HG03097 (cell line): ENCODE measurements around the gene RNF31.
"Not testable (repeated sequence)": the region's sequence is repeated elsewhere in the genome, so short reads cannot be mapped to it uniquely, and the experiment has no call there.

Experiments
- ATAC-seq: cut with Tn5 transposase; IDR thresholded peaks from one replicate; pipeline ENCODE4 v1.9.1; 2021; ENCODE audit not compliant: unreplicated experiment, low FRiP score

The RNF31 gene

DNA sequence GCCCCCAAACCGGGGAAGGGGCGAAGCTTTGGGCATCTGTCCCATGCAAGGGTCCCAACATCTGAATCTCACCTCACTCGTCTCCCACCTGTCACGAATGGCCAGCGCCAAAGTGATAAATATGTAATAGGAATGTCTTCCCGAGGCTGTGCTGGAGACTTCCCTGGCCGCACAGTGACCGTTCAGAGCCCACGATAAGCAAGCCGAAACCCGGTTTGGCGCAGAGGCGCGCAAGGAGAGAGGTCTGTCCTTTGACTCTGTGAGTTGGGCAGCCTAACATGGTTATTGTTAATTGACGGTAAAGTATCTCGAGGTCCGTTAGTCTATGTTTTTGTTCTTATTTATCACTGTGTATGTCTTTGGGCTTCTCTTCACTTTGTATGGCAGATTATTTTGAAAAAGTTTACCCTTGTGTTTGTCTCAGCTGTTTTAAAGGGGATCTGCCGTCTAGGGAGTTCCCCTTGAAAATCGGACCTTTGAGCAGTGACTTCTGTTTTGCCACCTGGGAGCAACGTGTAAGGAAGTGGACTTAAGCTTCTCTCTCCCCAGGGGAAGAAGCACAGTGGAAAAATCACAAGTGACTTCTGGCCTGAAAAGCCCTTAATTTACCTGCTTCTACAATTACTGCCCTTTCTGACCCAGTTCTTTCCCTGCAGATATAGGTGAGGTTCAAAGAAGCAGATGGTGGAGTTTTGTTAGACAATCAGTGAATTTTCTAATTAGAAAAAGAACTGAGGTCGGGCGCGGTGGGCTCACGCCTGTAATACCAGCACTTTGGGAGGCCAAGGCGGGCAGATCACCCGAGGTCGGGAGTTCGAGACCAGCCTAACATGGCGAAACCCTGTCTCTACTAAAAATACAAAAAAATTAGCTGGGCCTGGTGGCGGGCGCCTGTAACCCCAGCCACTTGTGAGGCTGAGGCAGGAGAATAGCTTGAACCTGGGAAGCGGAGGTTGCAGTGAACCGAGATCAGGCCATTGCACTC lies 49.1 kb downstream of the RNF31 start:
- ATAC-seq = no peak

DNA sequence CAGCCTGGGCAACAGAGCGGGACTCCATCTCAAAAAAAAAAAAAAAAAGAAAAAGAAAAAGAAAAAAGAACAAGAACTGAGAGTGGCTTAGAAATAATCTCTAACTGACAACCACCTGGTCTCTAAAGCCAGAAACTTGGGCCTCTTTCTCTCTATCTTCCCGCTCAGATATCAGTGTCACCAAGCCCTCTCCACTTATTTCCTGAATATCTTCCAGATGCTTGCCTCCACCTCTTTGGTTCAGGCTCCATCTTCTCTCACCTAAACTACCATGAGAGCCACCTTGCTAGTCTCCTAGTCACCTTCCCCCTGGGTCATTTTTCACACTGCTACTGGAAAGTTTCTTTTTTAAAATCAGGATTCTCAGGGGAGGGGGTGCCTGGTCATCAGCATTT lies 49.8 kb downstream of the RNF31 start:
- ATAC-seq = no peak

DNA sequence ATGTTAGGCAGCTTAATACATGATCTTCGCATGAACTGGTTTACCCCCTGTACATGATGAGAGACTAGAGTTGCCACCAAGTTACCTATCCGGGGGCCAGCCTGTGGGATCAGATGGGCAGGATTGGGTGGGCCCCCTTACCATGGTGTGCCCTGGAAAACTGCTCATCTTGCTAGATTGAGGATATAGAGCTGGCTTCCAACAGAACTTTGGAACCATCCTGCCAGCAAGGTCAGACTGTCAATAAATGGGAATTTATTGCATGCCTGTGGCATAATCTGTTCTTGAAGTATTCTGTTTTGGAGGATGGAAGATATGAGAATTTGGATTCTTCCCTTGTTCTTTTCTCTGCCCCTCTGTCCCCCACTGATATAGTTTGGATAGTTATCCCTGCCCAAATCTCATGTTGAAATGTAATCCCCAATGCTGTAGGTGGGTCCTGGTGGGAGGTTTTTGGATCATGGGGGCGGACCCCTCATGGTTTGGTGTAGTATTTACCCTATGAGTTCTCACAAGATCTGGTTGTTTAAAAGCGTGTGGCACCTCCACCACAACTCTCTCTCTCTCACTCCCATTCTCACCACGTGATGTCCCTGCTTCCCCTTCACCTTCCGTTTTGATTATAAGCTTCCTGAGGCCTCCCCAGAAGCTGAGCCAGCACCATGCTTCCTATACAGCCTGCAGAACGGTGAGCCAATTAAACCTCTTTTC lies 51.7 kb downstream of the RNF31 start:
- no peak for ATAC-seq

DNA sequence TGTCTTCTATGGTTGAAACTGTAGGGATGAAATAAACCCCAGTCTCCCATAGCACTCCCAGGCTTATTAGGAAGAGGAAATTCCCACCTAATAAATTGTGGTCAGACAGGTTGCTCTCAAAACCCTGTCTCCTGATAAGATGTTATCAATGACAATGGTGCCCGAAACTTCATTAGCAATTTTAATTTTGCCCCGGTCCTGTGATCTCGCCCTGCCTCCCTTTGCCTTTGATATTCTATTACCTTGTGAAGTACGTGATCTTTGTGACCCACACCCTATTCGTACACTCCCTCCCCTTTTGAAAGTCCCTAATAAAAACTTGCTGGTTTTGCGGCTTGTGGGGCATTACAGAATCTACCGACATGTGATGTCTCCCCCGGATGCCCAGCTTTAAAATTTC lies 55.2 kb downstream of the RNF31 start:
- ATAC-seq = not testable (repeated sequence)

DNA sequence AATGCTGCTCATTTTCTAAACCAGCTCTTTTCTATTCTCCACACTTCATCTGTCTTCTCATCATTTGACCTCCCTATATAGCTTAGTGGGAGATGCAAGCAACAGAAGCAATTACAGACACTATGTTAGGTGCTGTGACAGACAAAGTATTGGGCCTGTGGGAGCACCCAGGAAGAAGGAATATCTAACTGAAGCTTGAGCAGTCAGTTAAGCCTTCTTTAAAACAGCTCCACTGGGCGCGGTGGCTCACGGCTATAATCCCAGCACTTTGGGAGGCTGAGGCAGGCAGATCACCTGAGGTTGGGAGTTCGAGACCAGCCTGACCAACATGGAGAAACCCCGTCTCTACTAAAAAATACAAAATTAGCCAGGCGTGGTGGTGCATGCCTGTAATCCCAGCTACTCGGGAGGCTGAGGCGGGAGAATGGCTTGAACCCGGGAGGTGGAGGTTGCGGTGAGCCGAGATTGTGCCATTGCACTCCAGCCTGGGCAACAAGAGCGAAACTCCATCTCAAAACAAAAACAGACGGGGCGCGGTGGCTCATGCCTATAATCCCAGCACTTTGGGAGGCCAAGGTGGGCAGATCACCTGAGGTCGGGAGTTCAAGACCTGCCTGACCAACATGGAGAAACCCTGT lies 56.1 kb downstream of the RNF31 start:
- ATAC-seq = not testable (repeated sequence)

DNA sequence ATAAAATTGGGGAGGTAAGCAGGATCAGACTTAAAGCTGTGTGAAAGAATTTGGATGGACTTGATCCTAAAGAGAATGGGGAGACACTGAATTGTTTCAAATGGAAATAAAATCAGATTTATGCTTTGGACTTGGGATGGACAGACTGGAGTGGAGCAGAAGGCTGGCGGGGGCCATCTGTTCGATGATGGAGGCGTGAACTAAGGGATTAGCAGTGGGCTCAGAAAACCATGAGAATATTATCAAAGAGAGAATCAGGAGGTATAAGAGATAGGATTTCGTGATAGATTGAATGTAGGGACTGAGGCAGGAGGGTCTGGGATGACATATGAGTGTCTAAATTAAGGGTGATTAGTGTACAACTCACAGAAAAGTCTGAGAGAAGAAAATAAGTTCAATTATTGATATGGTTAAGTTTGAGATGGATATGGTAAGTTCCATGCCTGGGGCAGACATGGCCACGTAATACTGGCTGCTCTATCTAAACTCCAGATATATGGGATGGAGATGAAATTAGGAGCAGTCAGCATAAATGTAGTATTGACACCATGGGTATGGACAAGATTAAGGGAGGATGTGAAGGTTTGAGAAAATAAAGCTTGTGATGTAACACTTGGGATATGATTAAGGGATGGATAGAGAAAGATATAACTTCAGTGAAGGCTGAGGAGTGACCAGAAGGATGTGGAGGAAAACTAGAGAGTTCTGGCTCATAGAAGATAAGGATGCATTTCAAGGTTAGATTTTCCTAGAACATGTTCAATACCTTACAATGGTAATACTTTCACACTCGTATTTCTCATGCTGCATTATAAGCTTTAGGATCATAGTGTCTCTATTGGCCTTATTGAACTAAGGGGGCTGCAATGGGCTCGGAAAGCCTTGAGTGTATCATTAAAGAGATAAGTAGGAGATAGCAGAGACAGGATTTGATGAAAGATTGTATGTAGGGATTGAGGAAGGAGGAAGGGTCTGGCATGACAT lies 57.2 kb downstream of the RNF31 start:
- no peak for ATAC-seq

DNA sequence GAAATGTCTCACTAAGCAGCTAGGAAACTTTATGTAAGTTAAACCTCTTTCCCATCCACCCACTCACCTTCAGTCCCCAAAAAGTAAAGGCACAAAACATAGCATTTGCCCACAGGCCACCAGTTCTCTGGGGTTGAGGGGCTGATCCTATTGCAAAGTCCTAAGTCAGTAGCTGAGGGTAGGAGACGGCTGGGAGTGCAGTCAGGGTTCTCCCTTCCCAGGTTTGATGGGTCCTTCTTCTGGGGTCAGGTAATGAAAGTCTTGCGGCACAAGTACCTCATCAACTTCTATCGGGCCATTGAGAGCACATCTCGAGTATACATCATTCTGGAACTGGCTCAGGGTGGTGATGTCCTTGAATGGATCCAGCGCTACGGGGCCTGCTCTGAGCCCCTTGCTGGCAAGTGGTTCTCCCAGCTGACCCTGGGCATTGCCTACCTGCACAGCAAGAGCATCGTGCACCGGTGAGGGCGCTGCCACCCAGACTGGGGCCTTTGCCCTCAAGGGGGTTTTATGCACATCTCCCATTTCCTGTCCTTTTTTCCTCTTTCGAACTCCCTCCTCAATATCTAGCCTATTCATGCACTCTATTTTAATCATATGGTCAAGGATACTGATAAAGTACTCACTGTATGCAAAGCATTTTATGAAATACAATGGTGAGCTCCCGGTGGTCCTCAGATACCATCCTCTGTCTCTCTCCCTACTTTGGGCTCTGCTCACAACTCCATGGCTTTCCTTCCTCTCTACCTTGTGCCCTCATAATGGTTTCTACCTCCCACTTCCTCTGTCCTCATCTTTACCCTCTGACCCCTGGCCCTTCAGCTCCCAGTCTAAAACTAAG lies 59.2 kb downstream of the RNF31 start:
- ATAC-seq = no peak

DNA sequence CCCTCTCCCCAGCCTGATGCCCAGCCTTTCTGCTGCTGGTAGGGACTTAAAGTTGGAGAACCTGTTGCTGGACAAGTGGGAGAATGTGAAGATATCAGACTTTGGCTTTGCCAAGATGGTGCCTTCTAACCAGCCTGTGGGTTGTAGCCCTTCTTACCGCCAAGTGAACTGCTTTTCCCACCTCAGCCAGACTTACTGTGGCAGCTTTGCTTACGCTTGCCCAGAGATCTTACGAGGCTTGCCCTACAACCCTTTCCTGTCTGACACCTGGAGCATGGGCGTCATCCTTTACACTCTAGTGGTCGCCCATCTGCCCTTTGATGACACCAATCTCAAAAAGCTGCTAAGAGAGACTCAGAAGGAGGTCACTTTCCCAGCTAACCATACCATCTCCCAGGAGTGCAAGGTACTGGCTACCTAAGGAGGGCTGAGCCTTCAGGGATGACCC lies 59.8 kb downstream of the RNF31 start:
- no peak for ATAC-seq

DNA sequence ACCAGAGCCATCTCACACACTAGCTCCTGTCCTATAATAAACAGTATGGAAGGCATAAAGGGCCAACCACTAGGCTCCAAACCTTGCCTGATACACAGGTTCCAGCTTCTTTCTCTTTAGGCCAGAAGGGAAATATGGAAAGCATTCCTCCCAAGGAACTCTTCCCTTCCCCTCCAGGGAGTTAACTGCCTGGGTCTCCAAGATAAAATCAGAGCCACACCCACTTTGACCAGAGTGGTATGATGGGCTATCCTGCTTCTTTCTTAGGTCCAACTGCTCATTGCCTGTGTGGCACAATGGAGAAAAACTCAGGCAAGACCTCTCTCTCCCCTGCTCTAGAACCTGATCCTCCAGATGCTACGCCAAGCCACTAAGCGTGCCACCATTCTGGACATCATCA lies 60.3 kb downstream of the RNF31 start:
- no peak for ATAC-seq
